ENCODE measurements around the gene COL16A1.

The COL16A1 gene

DNA sequence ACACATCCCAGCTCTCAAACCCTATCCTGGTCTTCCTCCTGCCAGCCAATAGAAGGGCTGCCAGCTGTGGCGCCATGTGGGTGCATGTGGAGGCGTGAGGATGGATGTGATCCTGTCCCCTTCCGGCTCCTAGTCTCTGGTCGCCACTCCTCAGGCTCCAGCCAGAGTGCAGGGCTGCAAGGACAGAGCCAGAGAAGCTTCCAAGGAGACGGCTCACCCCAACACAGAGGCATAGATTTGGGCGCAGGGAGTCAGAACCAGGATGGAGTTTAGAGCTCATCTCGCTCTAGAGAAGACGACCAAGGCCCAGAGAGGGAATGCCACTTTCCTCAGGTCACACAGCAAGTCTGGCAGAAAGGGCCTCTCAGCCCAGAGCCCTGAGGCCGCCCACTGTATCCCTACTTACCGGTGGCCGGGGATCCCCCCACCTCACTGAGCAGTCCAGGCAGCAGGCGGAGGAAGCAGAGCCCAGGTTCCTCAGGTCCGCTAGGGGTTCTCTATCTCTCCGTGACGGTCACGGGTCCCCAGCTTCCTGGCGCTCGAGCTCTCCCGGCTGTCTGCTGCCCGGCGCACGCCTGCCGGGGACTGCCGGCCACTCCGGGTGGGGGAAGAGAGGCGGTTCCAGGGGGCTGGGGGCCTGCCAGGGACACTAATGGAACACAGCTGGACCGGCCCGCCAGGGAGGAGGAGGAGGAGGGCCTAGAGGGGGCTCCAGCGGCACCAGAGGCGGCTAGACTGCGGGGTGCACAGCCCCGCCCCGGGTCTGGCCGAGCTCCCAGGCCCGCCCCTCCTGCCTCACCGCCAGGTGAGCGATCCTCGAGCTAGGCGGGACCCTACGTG, at the start of gene COL16A1:
COL16A1 (minus strand) TSS at position 587 of the 840 bp plus-strand sequence. CDS start 1,824 bp downstream, outside the sequence.
- DNase-seq (ENCODE audit: low read depth, low spot score) = peak; percentile 78

DNA sequence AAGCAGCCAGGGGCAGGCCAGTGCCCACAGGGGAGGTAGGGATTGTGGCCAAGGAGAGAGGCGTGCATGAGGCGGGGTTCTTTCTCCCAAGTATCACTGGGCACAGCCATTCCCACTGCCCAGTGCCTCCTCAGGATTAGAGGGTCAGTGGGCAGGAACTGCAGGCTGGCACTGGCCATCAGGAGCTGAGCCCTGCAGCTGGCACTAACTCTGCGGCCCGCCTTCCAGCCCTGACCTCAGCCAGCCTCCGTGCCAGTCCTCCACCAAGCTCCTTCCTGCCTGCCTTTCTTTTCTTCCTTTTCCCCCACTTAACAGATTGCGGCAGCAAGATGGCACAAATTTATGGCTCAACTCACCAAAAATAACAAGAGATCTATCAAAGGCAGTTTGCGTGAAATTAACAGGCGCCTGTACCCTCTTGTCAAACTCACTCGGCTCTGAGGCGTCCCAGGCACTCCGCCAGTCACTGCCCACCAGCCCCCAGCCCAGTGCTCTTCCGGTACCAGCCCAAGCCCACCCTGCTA, 49.2 kb upstream of the COL16A1 start:
- DNase-seq (ENCODE audit: low read depth, low spot score) = no peak

- no peak for DNase-seq (ENCODE audit: low read depth, low spot score)
Observed at GRCh38 chr1:31752258-31752657, 48.4 kb upstream of the COL16A1 start.

GRCh38 chr1:31751822-31752241, 48.0 kb upstream of the COL16A1 start:
- no peak for DNase-seq (ENCODE audit: low read depth, low spot score)

GRCh38 chr1:31750858-31751510, 47.2 kb upstream of the COL16A1 start:
- peak; percentile 72 for DNase-seq (ENCODE audit: low read depth, low spot score)

DNA sequence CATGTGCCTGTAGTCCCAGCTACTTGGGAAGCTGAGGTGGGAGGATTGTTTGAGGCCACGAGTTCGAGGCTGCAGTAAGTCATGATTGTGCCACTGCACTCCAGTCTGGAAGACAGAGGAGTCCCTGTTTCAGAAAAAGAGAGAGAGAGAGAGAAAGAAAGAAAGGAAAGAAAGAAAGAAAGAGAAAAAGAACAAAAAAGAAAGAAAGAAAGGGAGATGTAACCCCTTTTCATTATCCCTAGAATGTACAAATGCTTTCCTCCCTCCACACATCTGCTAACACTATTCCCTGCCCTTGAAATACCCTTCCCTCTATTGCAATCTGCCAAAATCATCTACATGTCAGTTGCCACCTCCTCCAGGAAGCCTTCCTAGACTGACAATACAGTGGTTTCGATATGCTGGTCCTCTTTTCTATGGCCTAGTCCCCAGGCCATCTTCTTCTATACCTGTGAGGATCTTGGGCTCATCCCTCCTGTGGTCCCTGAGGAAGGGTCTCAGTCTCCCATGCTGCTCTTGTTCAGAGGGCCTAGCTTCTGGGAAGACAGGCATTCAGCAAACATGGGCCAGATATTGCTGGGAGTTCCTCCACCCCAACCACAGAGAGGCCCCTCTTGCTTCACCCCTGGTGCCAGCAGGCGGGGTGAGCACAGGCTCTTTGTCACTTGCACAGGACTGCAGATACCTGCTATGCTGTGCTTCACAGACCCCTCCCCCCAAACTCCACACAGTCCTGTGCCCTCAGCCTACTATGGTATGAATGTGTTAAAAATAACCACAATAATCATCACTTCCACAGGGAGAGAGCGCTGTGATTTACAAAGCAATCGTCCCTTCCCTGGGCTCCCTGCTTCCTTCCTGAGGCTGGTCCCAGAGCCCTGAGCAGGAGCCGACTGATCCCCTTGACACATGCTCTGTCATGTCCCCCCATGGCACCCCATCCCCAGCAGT, 46.2 kb upstream of the COL16A1 start:
- no peak for DNase-seq (ENCODE audit: low read depth, low spot score)

DNA sequence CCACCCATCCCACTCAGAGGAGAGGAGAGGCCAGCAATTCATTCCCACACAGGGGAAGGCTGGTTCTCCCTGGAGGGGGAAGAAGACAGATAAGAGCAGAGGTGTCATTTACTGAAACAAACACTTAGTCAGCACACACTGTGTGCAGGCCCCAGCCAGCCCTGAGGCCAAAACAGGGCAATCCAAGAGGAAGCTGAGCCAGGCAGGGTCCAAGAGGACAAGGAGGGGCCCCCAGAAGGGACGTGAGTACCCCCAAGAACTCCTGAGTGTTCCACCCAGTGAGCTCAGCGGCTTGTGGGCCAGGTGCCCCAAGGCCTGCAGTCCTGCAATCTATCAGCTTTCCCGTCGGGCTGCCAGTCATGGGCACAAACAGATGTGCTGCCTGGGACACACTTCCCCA, 44.5 kb upstream of the COL16A1 start:
- no peak for DNase-seq (ENCODE audit: low read depth, low spot score)

DNA sequence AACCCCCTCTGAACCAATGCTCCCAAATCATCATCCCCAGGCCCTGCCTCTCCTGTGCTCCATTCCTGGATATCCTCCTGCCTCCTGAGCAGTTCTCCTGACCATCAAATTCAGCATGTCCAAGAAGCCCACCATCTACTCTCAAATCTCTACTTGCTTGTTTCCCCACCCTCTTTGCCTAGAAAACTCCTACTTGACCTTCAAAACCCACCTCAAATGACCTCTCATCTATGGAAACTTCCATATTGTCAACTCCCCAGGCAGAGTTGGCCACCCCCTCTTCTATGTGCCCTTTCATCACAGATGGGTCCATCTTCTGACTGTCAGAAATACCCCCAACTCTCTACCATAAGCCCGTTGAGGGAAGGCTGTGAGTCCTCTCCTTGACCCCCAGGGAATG, 43.5 kb upstream of the COL16A1 start:
- DNase-seq (ENCODE audit: low read depth, low spot score) = no peak

DNA sequence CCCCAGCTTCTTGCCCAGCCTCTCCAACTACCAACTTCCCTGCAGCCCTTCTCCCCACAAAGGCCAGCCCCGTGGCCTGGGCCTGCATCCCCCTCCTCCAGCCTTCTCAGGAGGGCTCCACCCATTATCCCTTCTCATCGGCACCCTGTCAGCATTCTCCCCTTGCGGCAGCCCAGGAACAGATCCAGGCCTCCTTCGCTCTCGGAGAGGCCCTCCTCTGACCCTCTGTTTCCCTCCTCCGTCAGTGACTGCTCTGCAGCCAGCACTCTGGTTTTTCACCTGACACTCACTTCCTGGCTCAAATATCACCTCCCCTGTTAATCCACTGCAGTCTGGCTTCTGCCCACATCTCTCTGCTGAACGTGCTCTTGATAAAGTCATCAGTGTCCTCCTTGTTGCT, 42.9 kb upstream of the COL16A1 start:
- no peak for DNase-seq (ENCODE audit: low read depth, low spot score)

DNA sequence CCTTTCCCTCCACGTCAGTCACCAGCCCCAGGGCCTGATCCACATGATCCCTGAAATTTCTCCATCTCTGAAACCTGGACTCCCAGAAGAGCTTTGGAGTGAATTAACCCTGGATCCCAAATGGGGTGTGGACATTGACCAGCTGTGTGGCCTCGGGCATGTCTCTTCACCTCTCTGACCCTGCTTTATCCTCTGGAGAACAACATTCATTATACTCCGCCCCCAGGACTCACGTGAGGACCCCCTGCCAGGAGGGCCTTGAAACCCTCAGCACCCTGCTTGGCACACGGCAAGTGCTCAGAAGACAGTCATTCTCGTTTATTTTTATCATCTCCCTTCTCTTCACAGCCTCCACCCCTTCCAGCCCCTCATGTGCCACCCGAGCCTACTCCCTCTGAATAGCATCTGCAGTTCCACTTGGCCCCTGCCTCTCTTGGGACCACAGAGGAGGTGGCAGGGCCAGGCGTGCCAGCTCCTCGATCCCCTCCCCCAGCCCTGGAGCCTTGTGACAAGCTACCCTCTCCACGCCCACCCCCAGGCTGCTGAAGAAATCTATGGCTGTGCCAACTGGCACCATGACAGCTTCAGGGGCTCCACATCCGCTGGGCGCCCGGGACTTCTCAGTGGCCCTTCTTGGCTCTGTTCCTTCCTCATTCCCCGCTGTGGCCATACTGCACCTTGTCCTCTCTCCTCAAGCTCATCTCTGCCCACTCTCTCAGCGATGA, 42.3 kb upstream of the COL16A1 start:
- DNase-seq (ENCODE audit: low read depth, low spot score) = peak; percentile 49

- DNase-seq (ENCODE audit: low read depth, low spot score) = peak; percentile 80
Observed at GRCh38 chr1:31745096-31745945, 41.5 kb upstream of the COL16A1 start.

DNA sequence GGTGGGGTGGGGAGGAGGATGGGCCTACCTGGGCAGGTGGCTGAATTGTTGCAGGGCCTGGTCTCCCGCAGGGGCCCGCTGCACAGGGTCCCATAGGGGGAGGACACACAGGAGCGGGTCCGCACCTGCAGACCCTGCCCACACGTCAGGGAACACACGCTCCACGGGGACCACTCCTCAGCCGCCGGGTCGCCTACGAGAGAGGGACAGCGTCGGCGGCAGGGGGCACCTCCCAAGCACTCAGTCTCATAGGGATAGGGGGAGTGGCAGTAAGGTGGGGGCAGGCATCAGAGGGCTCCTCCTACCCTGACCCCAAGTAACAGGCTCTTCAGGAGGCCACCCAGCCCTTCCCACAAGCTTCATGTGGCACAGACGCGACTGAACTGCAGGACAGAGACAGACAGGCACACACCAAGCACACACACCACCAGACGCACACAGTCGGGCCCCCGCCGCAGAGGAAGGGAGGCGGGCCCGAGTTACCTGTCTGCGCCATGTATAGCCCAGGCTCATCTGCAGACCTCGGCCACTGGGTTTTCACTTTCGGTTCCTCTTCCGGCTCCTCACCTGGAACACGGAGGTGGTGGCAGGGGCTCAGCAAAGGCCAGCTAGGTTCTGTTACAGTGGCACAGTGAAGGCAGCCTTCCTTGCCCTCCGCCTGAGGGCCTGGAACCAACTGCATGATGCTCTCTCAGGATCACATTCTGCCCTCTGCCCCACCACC, 40.5 kb upstream of the COL16A1 start:
- DNase-seq (ENCODE audit: low read depth, low spot score) = no peak

- DNase-seq (ENCODE audit: low read depth, low spot score) = no peak
Observed at GRCh38 chr1:31742462-31743212, 38.8 kb upstream of the COL16A1 start.

- no peak for DNase-seq (ENCODE audit: low read depth, low spot score)
Observed at GRCh38 chr1:31739346-31739745, 35.5 kb upstream of the COL16A1 start.

DNA sequence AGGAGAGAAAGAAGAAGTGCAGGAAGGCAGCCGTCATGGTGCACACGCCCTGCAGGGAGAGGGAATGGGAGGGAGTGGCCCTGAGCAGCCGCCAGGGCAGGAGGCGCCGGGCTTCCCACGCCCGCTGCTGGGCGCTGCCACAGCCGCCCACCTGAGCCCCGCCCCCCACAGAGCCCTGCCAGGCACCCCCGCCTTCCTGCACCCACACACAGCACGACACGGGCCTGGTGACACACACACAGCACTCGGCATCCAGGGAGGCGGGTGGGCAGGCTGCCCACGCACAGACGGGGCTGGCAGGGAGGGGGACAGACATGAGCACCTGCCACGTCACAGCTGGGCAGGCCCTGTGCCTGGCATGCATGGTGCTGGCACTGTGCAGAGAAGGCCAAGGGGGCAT, 32.9 kb upstream of the COL16A1 start:
- DNase-seq (ENCODE audit: low read depth, low spot score) = no peak

DNA sequence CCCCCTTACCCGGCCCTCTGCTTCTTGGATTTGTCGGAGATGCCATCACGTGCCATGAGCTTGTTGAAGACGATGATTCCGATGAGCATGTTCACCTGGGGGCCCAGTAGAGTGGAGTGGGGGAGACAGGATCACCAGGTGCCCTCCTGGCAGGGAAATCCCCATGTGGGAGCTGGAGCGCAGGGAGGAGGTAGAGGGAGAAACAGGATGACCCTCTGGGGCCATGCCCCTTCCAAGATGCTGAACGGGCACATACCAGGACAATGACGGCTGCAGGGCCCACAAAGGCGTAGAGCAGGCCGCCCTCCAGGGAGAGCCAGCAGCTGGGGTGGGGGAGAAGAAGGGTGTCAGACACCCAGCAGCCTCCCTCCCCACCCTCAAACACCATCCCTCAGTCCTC, 31.8 kb upstream of the COL16A1 start:
- no peak for DNase-seq (ENCODE audit: low read depth, low spot score)

GRCh38 chr1:31734582-31735107, 30.8 kb upstream of the COL16A1 start:
- no peak for DNase-seq (ENCODE audit: low read depth, low spot score)
